OCI-M2 (cell line): ENCODE data around the gene SEZ6.

Source experiments
- DNase-seq: peaks from one replicate; lab custom pipeline; 2025; ENCODE audit not compliant: unreplicated experiment; lab: John Stamatoyannopoulos, UW

Gene SEZ6

GRCh38 chr17:29007456-29007855 is 1.6 kb upstream of the SEZ6 start:
- no peak for DNase-seq

- no peak for DNase-seq
Observed at GRCh38 chr17:29004081-29004692, 1.6 kb downstream of the SEZ6 start.

GRCh38 chr17:29003289-29003688 is 2.5 kb downstream of the SEZ6 start:
- no peak for DNase-seq

GRCh38 chr17:29002811-29003210 is 3.0 kb downstream of the SEZ6 start:
- DNase-seq: no peak

- DNase-seq: no peak
Observed at GRCh38 chr17:29000973-29001372, 4.9 kb downstream of the SEZ6 start.

- no peak for DNase-seq
Observed at GRCh38 chr17:28999206-28999605, 6.6 kb downstream of the SEZ6 start.

GRCh38 chr17:28997806-28998205 is 8.0 kb downstream of the SEZ6 start:
- DNase-seq: no peak

- no peak for DNase-seq
Observed at GRCh38 chr17:28996554-28997096, 9.2 kb downstream of the SEZ6 start.

- no peak for DNase-seq
Observed at GRCh38 chr17:28993645-28994426, 12.0 kb downstream of the SEZ6 start.

GRCh38 chr17:28992625-28993600 is 12.9 kb downstream of the SEZ6 start:
- no peak for DNase-seq

GRCh38 chr17:28992185-28992584 is 13.6 kb downstream of the SEZ6 start:
- DNase-seq: no peak

GRCh38 chr17:28991779-28992178 is 14.1 kb downstream of the SEZ6 start:
- DNase-seq: no peak

GRCh38 chr17:28989028-28989427 is 16.8 kb downstream of the SEZ6 start:
- no peak for DNase-seq

- no peak for DNase-seq
Observed at GRCh38 chr17:28988475-28988874, 17.4 kb downstream of the SEZ6 start.

GRCh38 chr17:28986714-28987655 is 18.8 kb downstream of the SEZ6 start:
- DNase-seq: no peak

GRCh38 chr17:28985950-28986713 is 19.7 kb downstream of the SEZ6 start:
- DNase-seq: no peak

- no peak for DNase-seq
Observed at GRCh38 chr17:28983286-28984230, 22.3 kb downstream of the SEZ6 start.

GRCh38 chr17:28982131-28982793 is 23.6 kb downstream of the SEZ6 start:
- DNase-seq: no peak
